Endodermal cell (in vitro differentiated cells): Measurements from ENCODE around the gene MAN2B2. TPM values are rescaled to one million over a fixed set of nuclear protein-coding genes. Genes with fewer than 3 reads are reported as not detected.

Experiments
- DNase-seq: peaks from one replicate; pipeline ENCODE4 v3.0.0-alpha.2; 2017
- H3K27ac ChIP-seq: 2 replicates; pipeline ENCODE4 v1.5.1; 2013; ENCODE audit warnings: mild to moderate bottlenecking, low read depth, low read length, moderate library complexity
- H3K27me3 ChIP-seq: 2 replicates; pipeline ENCODE4 v1.6.1; 2013; ENCODE audit warnings: mild to moderate bottlenecking, low read length, moderate library complexity; ENCODE audit not compliant: insufficient read depth, control insufficient read depth, poor library complexity, severe bottlenecking
- H3K36me3 ChIP-seq: 2 replicates; pipeline ENCODE4 v1.7.0; 2013; ENCODE audit warnings: mild to moderate bottlenecking, low read length, moderate library complexity; ENCODE audit not compliant: control insufficient read depth, insufficient read depth
- H3K4me1 ChIP-seq: one replicate; pipeline ENCODE4 v1.7.0; 2013; ENCODE audit warnings: low read length; ENCODE audit not compliant: control insufficient read depth, insufficient read depth
- H3K4me3 ChIP-seq: 2 replicates; pipeline ENCODE4 v1.5.1; 2013; ENCODE audit warnings: mild to moderate bottlenecking, low read length, moderate library complexity
- H3K9ac ChIP-seq: 2 replicates; pipeline ENCODE4 v1.6.1; 2013; ENCODE audit warnings: mild to moderate bottlenecking, low read length, moderate library complexity; ENCODE audit not compliant: poor library complexity, severe bottlenecking; ENCODE audit errors: extremely low read depth
- H3K9me3 ChIP-seq: 2 replicates; pipeline ENCODE4 v1.6.1; 2013; ENCODE audit warnings: mild to moderate bottlenecking, low read length, moderate library complexity; ENCODE audit not compliant: control insufficient read depth
- H3K27ac Mint-ChIP-seq: 2 replicates; pipeline ENCODE4 v1.8.0; 2020; ENCODE audit warnings: mixed read lengths
- H3K27me3 Mint-ChIP-seq: 2 replicates; pipeline ENCODE4 v1.8.0; 2021; ENCODE audit warnings: mild to moderate bottlenecking, mixed read lengths; ENCODE audit not compliant: insufficient read depth
- H3K36me3 Mint-ChIP-seq: 2 replicates; pipeline ENCODE4 v1.8.0; 2020; ENCODE audit warnings: low read depth, mixed read lengths
- H3K4me1 Mint-ChIP-seq: 2 replicates; pipeline ENCODE4 v1.8.0; 2020; ENCODE audit warnings: mixed read lengths
- H3K4me3 Mint-ChIP-seq: 2 replicates; pipeline ENCODE4 v1.8.0; 2020; ENCODE audit warnings: mild to moderate bottlenecking, moderate library complexity, mixed read lengths
- H3K9me3 Mint-ChIP-seq: 2 replicates; pipeline ENCODE4 v1.8.0; 2020; ENCODE audit warnings: mild to moderate bottlenecking, mixed read lengths
- CTCF ChIP-seq: fragments of 200-600 bp; sonication (generic); conservative IDR thresholded peaks from 2 replicates; pipeline ENCODE4 v1.5.0; 2021; ENCODE audit warnings: antibody characterized with exemption, mild to moderate bottlenecking
- WGBS, 2 experiments: methylation state at CpG; one replicate each; pipeline versions ENCODE4 v1.1.5 to v1.1.7; 2013; ENCODE audit warnings: missing lambda C conversion rate in 2 of 2, mixed read lengths in 1 of 2; ENCODE audit not compliant: insufficient coverage in 1 of 2, insufficient read length in 1 of 2; 5-methylcytosine and 5-hydroxymethylcytosine counted together
- total RNA-seq, 2 donors: library from RNA; stranded (reverse); fragmentation: NEBNext Ultra II Directional in 1 of 2; extraction: Animal tissue kit (Norgen Biotek cat#: 25700) in 1 of 2; gene quantifications; 2 replicates in 1 of 2; 3 replicates in 1 of 2; pipeline ENCODE4 v1.2.1, GENCODE V29; 2021

The MAN2B2 gene
- total RNA-seq, 2 donors from 2014 or later: 13.3 to 20.8 TPM

- Histone ChIP-seq H3K9me3 (no peaks in the 10 kb centered on the region), H3K27me3 (no peaks in the 10 kb centered on the region), H3K4me1 (no peaks in the 10 kb centered on the region), H3K36me3 (peaks cover 3% of the 10 kb centered on the region), H3K27ac (no peak overlapping the region), H3K4me3 (no peak overlapping the region), H3K9ac (no peak overlapping the region)
- Mint-ChIP-seq H3K4me1 (no peaks in the 10 kb centered on the region), H3K9me3 (no peaks in the 10 kb centered on the region), H3K27ac (no peak overlapping the region), H3K27me3 (no peaks in the 10 kb centered on the region), H3K36me3 (peaks cover 24% of the 10 kb centered on the region), H3K4me3 (no peak overlapping the region)
- DNase-seq: no peak
- WGBS, 2 experiments: 80 to 90% methylated on average over 1 to 2 of the region's 2 CpGs
- TF ChIP-seq CTCF: no peak
Measured at GRCh38 chr4:6622744-6623143, 47.8 kb downstream of the MAN2B2 start.

GRCh38 chr4:6625256-6625655 lies 50.3 kb downstream of the MAN2B2 start:
- Histone ChIP-seq H3K27ac (no peak overlapping the region), H3K4me1 (no peaks in the 10 kb centered on the region), H3K9ac (no peak overlapping the region), H3K9me3 (no peaks in the 10 kb centered on the region), H3K4me3 (no peak overlapping the region), H3K27me3 (no peaks in the 10 kb centered on the region), H3K36me3 (no peaks in the 10 kb centered on the region)
- no peaks in the 10 kb centered on the region for H3K4me1 Mint-ChIP-seq
- H3K4me3 Mint-ChIP-seq: no peak overlapping the region
- H3K27me3 Mint-ChIP-seq: no peaks in the 10 kb centered on the region
- H3K27ac Mint-ChIP-seq: no peak overlapping the region
- peaks cover 10% of the 10 kb centered on the region for H3K36me3 Mint-ChIP-seq
- no peak for DNase-seq
- H3K9me3 Mint-ChIP-seq: no peaks in the 10 kb centered on the region
- 96 to 100% methylated on average over 5 to 9 of the region's 9 CpGs for WGBS, 2 experiments
- no peak for TF ChIP-seq CTCF

- WGBS, 2 experiments: 86 to 96% methylated on average over 6 to 11 of the region's 11 CpGs
- Histone ChIP-seq H3K27ac (no peak overlapping the region), H3K4me3 (no peak overlapping the region), H3K9me3 (no peaks in the 10 kb centered on the region), H3K27me3 (no peaks in the 10 kb centered on the region), H3K9ac (no peak overlapping the region), H3K36me3 (no peaks in the 10 kb centered on the region), H3K4me1 (no peaks in the 10 kb centered on the region)
- DNase-seq: no peak
- Mint-ChIP-seq H3K4me3 (no peak overlapping the region), H3K27me3 (no peaks in the 10 kb centered on the region), H3K4me1 (no peaks in the 10 kb centered on the region), H3K36me3 (peaks cover 7% of the 10 kb centered on the region), H3K9me3 (no peaks in the 10 kb centered on the region), H3K27ac (no peak overlapping the region)
- TF ChIP-seq CTCF: no peak
Measured at GRCh38 chr4:6626066-6626465, 51.1 kb downstream of the MAN2B2 start.
